ENCODE data around the gene FAT1.
"Not testable (repeated sequence)": the region's sequence is repeated elsewhere in the genome, so short reads cannot be mapped to it uniquely, and the experiment has no call there.

The FAT1 gene

DNA sequence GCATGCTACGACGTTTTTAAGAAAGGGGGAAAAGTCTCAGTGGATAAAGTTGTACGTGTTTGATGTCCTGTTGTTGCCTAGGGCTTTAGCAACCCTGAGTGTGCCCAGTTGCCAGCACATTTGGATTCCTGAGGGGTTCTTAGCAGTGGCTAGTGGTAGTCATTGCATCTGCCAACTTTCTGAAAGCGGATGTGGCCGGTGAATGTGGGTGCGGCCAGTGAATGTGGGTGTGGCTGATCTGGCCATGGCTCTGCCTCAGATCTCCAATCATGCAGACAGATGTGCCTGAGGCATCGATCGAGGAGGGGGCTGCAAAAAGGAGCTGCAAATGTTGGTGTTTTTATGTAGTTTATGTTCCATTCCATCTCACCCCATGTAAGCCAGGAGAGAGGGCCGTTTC is 41.5 kb upstream of the FAT1 start:
- peak; percentile 43 for DNase-seq (ENCODE audit: low read depth)
- H3K4me3 ChIP-seq (replicated peaks; ENCODE audit: low read depth, low read length), result no peak overlapping the region
- TF ChIP-seq, protein P1, sequence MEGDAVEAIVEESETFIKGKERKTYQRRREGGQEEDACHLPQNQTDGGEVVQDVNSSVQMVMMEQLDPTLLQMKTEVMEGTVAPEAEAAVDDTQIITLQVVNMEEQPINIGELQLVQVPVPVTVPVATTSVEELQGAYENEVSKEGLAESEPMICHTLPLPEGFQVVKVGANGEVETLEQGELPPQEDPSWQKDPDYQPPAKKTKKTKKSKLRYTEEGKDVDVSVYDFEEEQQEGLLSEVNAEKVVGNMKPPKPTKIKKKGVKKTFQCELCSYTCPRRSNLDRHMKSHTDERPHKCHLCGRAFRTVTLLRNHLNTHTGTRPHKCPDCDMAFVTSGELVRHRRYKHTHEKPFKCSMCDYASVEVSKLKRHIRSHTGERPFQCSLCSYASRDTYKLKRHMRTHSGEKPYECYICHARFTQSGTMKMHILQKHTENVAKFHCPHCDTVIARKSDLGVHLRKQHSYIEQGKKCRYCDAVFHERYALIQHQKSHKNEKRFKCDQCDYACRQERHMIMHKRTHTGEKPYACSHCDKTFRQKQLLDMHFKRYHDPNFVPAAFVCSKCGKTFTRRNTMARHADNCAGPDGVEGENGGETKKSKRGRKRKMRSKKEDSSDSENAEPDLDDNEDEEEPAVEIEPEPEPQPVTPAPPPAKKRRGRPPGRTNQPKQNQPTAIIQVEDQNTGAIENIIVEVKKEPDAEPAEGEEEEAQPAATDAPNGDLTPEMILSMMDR (IDR thresholded peaks at IDR 0.05; ENCODE audit: low read length, missing control alignments), result no peak

DNA sequence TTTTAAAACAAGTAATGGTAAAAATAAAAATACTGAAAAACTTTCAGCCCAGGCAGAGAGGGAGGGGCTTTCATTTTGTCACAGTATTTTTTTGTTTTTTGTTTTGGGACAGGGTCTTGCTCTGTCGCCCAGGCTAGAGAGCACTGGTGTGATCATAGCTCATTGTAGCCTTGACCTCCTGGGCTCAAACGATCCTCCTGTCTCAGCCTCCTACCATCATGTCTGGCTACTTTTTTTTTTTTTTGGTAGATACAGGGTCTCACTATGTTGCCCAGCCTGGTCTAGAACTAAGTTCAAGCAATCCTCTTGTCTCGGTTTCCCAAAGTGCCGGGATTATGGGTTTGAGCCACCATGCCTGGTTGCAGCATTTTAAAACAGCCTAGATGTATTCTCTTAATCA is 40.8 kb upstream of the FAT1 start:
- no peak for DNase-seq (ENCODE audit: low read depth)
- no peak overlapping the region for H3K4me3 ChIP-seq (replicated peaks; ENCODE audit: low read depth, low read length)
- TF ChIP-seq, protein P1 (IDR thresholded peaks at IDR 0.05; ENCODE audit: low read length, missing control alignments), result no peak

DNA sequence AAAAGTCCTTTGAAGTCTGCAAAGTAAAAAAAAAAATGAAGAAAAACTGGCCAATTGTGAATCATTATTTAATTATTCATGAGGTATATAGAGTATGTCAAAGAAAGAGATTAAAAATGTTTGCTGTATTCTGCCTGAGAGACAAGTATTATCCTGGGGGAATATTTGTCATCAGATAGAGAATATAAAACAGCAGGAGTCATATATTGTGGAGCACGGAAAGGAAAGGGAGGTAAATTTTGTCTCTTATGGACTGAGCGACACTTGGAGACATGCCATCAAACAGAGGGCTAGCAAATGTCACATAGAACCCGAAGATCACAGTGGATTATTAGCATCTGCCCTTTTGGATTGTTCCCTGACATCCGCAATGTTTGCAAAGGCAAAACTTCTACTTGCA is 39.2 kb upstream of the FAT1 start:
- no peak for DNase-seq (ENCODE audit: low read depth)
- TF ChIP-seq, protein P1 (IDR thresholded peaks at IDR 0.05; ENCODE audit: low read length, missing control alignments), result no peak
- no peak overlapping the region for H3K4me3 ChIP-seq (replicated peaks; ENCODE audit: low read depth, low read length)

DNA sequence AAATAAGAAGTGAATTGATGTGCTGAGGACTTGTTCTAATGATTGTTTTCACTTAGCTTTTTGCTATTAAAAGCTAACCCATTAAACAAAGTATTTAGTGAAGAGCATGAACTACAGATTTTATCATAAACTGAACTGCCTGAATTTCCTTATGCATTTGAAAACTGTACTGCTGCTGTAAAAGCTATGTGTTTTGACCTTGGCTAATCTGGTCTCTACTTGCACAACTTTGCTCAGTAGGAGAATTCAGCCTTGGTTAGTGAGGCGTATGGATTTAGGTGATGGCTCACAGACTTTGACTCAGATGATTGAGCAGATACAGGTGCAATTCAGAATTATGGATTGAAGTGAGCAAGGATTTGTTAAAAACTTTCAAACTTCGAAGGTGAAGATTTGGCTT is 38.7 kb upstream of the FAT1 start:
- DNase-seq (ENCODE audit: low read depth), result no peak
- TF ChIP-seq, protein P1 (IDR thresholded peaks at IDR 0.05; ENCODE audit: low read length, missing control alignments), result no peak
- H3K4me3 ChIP-seq (replicated peaks; ENCODE audit: low read depth, low read length), result no peak overlapping the region

DNA sequence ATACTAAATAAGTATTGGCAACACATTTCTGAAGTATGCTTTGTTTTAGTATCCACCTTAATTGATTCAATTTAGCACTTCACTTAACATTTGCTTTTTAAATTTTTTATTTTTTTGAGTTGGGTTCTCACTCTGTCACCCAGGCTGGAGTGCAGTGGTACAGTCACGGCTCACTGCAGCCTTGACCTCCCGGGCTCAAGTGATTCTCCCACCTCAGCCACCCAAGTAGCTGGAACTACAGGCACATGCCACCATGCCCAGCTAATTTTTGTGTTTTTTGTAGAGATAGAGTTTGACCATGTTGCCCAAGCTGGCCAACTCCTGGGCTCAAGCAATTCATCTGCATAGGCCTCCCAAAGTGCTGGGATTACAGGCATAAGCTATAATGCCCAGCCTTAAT is 38.3 kb upstream of the FAT1 start:
- DNase-seq (ENCODE audit: low read depth); H3K4me3 ChIP-seq (replicated peaks; ENCODE audit: low read depth, low read length): not testable (repeated sequence)

DNA sequence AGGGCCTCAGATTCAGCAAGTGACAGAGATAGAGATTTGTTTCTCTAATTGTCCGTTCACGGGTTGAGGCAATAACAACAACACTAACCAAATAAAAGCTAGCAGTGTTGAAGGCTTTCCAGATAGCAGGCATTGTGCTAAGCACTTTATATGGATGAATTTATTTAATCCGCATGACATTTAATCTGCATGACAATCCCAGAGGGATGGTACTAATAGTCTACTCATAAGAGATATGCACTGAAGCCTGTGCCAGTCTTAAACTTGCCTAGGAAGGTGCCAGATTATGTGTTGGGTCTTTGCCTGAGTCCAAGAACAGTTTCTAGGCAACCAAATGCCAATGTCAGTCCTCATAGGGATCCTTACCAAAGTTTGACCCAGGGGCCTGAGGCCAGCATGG is 37.7 kb upstream of the FAT1 start:
- no peak for DNase-seq (ENCODE audit: low read depth)
- TF ChIP-seq, protein P1 (IDR thresholded peaks at IDR 0.05; ENCODE audit: low read length, missing control alignments), result no peak
- no peak overlapping the region for H3K4me3 ChIP-seq (replicated peaks; ENCODE audit: low read depth, low read length)

DNA sequence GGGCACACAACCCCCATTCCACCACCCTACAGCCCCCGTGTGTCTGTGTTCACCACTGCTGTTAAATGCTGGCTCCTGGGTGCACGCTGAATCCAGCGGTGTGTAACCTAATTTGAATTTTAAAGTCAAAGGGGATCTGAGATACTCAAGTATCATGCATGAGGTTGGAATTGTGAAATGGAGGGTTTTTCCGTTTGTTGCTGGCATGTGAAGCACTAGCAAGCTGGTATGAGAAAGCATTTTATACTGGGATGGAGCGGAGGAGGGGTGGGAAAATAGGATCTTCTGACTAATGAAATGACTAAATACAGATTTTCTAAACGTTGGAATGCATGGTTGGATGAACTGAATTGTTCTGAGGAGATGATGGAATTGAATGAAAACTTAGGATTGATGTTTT is 36.9 kb upstream of the FAT1 start:
- DNase-seq (ENCODE audit: low read depth), result peak; percentile 86
- no peak overlapping the region for H3K4me3 ChIP-seq (replicated peaks; ENCODE audit: low read depth, low read length)
- TF ChIP-seq, protein P1 (IDR thresholded peaks at IDR 0.05; ENCODE audit: low read length, missing control alignments), result no peak

DNA sequence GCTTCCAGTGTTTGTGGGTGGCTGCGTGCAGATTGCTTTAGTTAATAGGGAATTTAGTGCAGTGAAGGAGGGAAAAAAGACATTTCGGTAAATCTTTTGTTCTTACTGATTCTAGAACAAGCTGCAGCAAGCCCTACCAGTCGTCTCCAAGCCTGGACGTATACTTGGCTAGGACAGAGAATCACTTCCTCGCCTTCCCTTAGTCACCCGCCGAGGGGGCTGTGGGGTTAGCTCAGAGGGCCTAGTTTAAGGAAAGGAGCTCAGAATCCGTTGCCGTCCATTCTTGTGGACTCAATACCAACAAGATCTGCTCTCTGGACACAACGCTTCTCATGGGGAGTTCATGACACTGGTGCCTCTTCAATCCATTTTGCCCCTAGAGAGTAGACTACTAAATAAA is 36.3 kb upstream of the FAT1 start:
- no peak for DNase-seq (ENCODE audit: low read depth)
- TF ChIP-seq, protein P1 (IDR thresholded peaks at IDR 0.05; ENCODE audit: low read length, missing control alignments), result no peak
- no peak overlapping the region for H3K4me3 ChIP-seq (replicated peaks; ENCODE audit: low read depth, low read length)

Data from fibroblast of pulmonary artery (primary cell).